Hippocampal formation (tissue), 2 donors: ENCODE measurements around the gene TIAM2.
"Not testable (repeated sequence)": the region's sequence is repeated elsewhere in the genome, so short reads cannot be mapped to it uniquely, and the experiment has no call there.

Experiments
- DNase-seq, 2 donors: peaks; one replicate each; lab custom pipeline; 2025; lab: John Stamatoyannopoulos, UW

The TIAM2 gene

GRCh38 chr6:155262655-155263054, 267.5 kb downstream of the TIAM2 start:
- DNase-seq, result no peak

DNA sequence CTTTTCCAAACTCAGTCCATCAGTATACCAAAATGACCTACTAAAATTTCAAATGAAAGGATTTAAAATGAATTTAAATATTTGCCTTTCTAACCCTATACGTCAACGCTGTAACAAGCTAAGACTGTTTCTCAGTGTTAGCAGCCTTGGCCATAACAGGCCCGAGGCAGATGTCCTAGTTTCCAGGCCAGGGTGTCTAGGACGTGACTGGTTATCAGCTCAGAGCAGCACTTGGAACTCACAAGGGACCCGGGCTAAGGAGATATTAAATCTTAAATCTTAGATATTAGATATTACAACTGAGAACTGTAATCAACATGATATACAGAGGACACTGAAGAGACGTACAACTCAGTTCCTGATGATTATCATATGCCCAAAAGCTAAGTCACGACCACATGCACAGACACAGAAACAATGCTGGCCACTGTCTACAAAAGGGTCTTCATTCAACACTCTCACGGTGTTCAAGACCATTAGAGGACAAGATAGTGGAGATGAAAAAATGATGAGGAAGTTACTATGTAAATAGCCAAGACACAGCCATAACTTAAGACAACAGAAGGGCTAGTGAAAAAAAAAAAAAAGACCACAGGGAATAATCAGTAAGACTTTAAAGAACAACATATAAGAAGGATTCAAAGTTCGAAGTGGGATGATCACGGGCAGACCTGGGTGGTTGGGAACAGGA, 268.4 kb downstream of the TIAM2 start, which contains the start of gene CLDN20:
CLDN20 (plus strand) TSS at position 641 of the 691 bp plus-strand sequence. CDS start 11,707 bp downstream, outside the sequence.
- DNase-seq, result no peak

GRCh38 chr6:155264693-155265320, 269.7 kb downstream of the TIAM2 start:
- peak in 1 of 2 donors; percentile 39 for DNase-seq

GRCh38 chr6:155265843-155266535, 270.9 kb downstream of the TIAM2 start:
- no peak for DNase-seq

GRCh38 chr6:155267411-155267810, 272.3 kb downstream of the TIAM2 start:
- DNase-seq, result no peak

DNA sequence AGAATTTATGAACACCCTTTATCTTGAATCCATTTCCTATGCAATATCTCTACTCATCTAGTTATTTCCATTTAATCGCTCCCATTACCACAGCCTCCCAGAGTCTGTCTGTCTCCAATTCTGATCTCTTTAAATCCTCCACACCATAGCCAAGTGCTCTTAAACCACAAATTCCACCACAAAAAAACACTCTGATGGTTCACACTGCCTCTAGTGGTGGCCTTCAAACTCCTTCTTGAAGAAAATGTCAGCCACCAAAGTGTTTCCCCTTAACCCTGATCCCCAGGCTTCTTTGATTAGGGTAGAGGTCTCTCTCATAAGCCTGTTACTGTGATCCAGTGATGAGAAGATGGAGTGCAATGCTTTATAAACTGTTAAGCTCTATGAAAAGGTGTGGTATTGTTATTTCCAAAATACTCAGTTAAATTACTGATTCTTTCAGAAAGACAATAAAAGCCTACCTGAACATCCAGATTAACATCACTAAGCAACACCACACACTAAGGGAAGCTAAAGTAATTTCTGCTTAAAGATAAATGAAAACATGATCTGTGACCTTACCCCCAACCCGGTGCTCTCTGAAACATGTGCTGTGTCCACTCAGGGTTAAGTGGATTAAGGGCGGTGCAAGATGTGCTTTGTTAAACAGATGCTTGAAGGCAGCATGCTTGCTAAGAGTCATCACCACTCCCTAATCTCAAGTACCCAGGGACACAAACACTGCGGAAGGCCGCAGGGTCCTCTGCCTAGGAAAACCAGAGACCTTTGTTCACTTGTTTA, 273.2 kb downstream of the TIAM2 start:
- not testable (repeated sequence) for DNase-seq

- DNase-seq, result no peak
Observed at GRCh38 chr6:155269765-155270164, 274.6 kb downstream of the TIAM2 start.

DNA sequence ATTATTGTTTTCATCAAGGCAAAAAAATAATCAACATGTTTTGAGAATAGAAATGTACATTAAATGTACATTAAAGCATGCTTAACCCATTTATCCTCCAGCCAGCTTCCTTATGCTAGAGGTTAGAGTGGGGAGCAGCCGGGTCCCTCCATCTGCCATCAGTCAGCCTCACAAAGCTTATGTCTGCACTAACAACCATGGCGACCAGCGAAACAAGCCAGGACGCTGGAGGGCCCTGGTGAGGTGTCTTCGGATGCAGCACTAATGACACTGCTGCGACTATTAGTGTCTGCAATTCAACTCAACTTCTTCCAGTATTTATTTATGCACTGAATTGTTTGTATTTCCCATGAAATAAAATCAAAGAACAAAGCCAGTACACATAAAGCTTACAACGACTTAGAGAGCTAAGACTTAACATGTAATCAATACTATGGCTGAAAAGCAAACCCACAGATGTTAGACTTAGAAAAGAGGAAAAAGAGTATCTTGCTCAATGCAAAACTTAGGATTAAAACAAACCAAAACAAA, 275.5 kb downstream of the TIAM2 start:
- no peak for DNase-seq

DNA sequence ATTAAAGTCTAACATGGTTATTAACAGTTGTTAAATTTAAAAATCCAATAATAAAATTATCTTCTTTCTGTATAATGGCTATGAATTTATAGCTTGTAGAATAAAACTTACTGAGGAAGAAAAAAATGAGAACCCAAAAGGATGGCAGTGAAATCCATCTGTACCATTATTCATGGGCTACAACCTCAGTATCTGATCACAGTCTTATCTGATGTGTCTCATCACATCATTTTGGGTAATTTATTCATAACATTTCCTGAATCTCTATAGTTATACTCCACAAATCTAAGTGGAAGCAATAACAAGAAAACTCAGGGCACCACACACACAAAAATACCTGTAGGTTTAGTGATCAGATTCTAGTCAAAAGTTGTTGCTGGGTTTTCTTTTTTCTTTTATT, 276.0 kb downstream of the TIAM2 start:
- DNase-seq, result no peak

DNA sequence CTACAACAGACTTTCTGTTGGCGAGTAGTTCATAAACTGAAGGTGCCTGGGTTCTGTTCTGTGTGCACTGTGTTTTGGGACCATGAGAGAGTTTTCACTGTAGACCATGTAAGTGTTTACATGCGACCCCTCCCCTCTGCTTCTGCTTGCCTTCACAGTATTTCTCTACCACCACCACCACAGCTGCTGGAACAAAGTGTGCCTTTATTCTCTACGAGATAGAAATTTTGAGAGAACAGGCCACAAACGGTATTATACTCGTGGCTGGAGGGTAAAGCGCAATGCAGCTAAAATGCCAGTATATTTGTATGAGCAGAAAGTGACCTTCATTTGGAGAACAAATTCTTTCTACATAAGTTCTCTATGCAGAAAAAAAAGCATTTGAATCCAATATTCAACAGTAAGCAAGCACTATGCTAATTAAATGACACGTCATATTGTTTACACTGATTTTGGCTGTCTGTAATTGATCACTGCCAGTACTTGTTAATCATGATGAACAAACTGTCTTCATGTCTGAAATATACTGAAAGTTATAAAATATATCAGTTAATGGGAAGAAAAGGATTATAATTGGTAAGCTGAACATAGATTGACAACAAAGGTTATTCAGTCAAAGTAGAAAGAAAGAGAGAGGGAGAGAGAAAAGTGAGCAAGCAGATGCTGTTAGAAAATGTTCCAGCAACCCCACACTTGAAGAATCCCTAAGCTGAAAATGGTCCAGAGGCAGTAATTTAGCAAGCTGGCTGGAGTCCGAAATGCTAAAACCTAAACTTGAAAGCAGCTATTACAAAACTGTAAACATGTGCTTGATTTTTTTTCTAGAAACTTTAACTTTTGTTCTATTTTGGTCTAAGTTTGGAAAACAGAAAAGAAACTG, 277.5 kb downstream of the TIAM2 start:
- DNase-seq, result peak; percentile 20 to 81

GRCh38 chr6:155273431-155273830, 278.3 kb downstream of the TIAM2 start:
- DNase-seq, result no peak

DNA sequence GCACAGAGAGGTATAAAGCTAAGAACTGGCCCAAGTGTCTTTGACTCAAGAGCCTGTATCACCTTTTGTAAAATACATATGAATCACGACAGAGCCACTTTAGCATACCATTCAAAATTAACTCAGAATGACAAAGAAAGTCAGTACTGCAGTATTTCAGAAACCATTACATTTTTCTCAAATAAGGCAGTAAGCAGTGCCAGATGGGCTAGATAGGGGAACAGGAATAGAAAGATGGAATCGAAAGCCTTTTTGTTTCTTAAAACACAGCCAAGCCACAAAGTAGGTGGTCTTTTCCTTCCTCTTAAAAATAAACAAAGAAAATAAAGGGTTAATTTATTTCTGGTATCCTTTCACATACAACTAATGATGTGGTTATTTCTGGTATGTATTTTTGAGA, 279.0 kb downstream of the TIAM2 start:
- DNase-seq, result no peak

DNA sequence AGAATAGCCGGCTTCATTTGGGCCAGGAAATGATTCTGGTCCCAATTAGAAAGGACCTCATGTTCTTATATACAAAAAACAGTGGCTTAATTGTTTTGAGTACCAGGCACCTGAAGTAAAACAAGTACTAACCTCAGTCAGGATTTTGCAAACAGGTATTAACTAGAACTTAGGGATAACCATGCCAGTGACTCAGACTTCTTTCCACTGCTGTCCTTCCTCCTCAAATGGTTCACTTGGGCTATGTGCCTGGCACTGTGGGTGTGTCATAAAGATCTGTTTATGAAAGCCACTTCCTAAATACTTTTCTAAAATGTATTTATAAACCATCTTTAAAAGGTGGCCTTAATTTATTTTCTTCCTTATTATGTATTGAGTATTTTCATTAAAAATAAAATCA, 279.4 kb downstream of the TIAM2 start:
- DNase-seq, result no peak

GRCh38 chr6:155275808-155276480, 280.8 kb downstream of the TIAM2 start:
- DNase-seq, result peak in 1 of 2 donors; percentile 54

DNA sequence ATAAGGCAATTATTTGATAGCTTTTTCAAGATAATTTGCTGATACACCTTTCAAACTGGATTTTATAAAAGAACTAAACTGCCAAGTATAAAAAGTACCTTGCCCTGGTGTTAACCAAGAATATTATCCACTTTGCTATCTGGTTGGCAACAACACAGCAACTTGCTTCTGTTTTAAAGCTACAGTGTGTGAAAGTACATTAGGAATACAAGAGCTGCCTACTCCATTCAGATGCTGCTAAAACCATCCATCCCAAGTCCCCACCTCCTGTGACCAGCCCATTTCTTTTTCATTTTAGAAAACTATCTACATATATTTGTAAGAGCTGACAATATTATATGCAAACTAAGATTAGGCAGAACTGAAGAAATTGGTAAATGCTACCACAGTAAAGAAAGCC, 281.5 kb downstream of the TIAM2 start:
- DNase-seq, result no peak

DNA sequence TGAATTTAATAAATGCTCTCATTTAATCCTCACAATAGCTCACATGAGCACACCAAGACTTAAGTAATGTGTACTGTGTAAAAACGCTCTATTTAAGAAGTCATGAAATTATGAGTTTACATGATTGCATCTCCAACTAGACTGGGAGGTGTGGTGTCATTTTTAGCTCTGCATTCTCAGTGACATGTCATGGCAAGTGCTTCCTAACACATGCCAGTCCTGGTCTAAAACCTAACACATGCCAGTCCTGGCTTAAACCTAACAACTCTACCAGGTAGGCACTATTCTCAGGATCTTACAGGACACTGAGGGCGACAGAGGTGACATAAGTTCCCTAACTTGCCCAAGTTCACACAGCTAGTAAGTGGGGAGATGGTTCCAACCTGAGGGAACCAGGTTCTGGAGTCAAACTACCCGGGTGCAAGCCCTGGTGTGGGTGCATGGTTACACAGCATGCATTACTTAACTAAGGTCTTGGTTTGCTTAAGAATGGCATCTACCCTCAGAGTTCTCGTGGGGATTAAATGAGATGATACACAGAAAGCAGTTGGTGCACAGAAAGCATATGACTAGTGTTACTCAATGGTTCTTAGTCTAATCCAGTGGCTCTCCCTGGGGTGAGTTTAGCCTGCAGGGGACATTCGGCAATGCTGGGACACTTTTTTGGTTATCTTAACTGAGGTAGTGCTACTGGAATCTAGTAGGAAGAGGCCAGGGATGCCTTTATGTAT, 283.4 kb downstream of the TIAM2 start:
- no peak for DNase-seq

DNA sequence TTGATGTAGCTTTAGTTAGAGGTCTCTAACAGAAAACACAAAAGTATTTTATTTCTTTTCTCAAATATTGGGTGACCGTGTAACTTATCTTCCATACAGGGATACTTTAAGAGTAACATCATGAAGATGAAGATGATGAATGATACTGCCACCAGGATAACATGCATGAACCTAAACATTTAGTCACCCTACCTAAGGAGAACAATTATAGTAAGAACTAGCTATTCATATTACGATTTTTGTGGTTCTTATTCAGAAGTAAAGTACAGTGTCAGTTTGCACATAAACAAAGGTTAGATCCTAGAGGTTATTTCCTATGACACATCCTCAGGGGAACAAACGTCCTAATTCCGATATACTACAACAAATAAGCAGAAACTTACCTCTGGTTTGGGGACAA, 289.7 kb downstream of the TIAM2 start:
- no peak for DNase-seq

DNA sequence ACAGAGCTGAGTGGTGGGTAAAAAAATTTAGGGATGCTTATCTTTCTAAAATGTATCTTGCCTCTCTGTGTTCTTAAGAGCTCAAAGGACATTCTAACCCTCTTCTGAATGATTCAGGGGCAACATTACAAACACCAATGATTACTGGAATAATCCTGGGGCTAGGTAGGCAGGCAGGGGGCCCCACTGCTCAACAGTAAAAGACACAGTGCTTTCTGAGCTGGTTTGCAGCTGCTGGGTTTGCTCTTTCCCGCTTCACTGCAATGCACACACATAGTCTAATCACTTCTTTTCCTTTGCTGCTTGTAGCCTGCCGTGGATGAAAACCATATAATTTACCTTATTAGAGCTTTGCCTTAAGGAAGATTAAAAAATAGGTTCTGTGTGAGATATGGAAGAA, 292.6 kb downstream of the TIAM2 start:
- DNase-seq, result no peak

DNA sequence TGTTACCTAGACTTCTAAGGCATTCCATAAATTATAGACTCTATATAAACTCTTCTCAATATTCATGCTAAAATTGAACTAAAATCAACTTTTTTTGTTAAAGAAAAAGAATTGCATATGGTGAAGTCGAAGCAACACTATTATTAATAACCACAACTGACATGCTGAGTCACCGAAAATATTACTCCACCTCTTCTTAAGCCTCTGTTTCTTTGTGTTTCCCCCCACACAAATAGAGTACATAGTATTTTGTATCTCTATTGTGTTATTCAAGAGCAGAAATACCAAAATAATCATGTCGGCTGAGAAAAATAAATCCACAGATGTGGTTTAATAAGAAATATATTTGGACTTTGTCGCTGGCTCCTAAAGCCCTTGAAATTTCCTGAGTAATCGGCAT, 295.4 kb downstream of the TIAM2 start:
- no peak for DNase-seq

DNA sequence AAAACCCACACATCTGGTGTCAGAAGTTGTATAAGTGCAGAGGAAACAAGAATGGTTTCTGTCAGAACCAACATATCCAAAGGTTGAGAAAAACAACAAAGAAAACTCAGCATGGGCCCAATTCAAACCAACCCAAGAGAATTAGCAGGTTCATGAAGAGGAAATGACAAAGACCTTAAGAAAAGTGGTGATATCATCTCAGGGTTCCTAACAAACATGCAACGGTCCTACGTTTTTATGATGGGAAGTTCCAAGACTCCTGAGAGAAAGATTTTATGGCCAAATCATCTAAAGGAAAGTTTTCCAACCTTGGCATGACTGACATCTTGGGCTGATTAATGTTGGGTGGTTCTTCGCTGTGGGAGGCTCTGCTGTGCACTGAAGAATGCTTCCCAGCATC, 296.2 kb downstream of the TIAM2 start:
- no peak for DNase-seq
